Measurements from ENCODE around the gene HOXD12.

The HOXD12 gene

GRCh38 chr2:176099728-176100546 lies at the start of gene HOXD12:
HOXD12 (plus strand) TSS chr2:176099795; CDS start chr2:176099802, 7 bp downstream.
- no peak for DNase-seq (ENCODE audit: low read depth)

GRCh38 chr2:176056406-176056805 lies 43.2 kb upstream of the HOXD12 start:
- DNase-seq (ENCODE audit: low read depth): no peak

- no peak for DNase-seq (ENCODE audit: low read depth)
Measured at GRCh38 chr2:176063958-176064357, 35.6 kb upstream of the HOXD12 start.

- no peak for DNase-seq (ENCODE audit: low read depth)
Measured at GRCh38 chr2:176066645-176067588, 32.7 kb upstream of the HOXD12 start.

GRCh38 chr2:176067589-176068418 lies 31.8 kb upstream of the HOXD12 start:
- no peak for DNase-seq (ENCODE audit: low read depth)

GRCh38 chr2:176068419-176068832 lies 31.2 kb upstream of the HOXD12 start:
- no peak for DNase-seq (ENCODE audit: low read depth)

GRCh38 chr2:176071330-176072291 lies 28.0 kb upstream of the HOXD12 start:
- no peak for DNase-seq (ENCODE audit: low read depth)

GRCh38 chr2:176072292-176072669 lies 27.3 kb upstream of the HOXD12 start:
- no peak for DNase-seq (ENCODE audit: low read depth)

GRCh38 chr2:176072951-176073904 lies 26.4 kb upstream of the HOXD12 start:
- no peak for DNase-seq (ENCODE audit: low read depth)

GRCh38 chr2:176074919-176075425 lies 24.6 kb upstream of the HOXD12 start:
- DNase-seq (ENCODE audit: low read depth): no peak

GRCh38 chr2:176075481-176075880 lies 24.1 kb upstream of the HOXD12 start:
- no peak for DNase-seq (ENCODE audit: low read depth)

GRCh38 chr2:176076063-176076462 lies 23.5 kb upstream of the HOXD12 start:
- DNase-seq (ENCODE audit: low read depth): no peak

GRCh38 chr2:176076796-176077195 lies 22.8 kb upstream of the HOXD12 start:
- no peak for DNase-seq (ENCODE audit: low read depth)

- no peak for DNase-seq (ENCODE audit: low read depth)
Measured at GRCh38 chr2:176078541-176079284, 20.9 kb upstream of the HOXD12 start.

GRCh38 chr2:176079285-176079830 lies 20.2 kb upstream of the HOXD12 start:
- DNase-seq (ENCODE audit: low read depth): no peak

- no peak for DNase-seq (ENCODE audit: low read depth)
Measured at GRCh38 chr2:176079831-176080539, 19.6 kb upstream of the HOXD12 start.

GRCh38 chr2:176080540-176081375 lies 18.8 kb upstream of the HOXD12 start:
- no peak for DNase-seq (ENCODE audit: low read depth)

Measured in activated T-cell treated with anti-CD3 and anti-CD28 coated beads for 1 hour (primary cell).